ENCODE data around the gene KANK4. TPM values are rescaled to one million over a fixed set of nuclear protein-coding genes. Genes with fewer than 3 reads are reported as not detected.

KANK4 gene
- polyA plus RNA-seq, 4 donors, result 20.1 to 30.1 (median 22.1) TPM

DNA sequence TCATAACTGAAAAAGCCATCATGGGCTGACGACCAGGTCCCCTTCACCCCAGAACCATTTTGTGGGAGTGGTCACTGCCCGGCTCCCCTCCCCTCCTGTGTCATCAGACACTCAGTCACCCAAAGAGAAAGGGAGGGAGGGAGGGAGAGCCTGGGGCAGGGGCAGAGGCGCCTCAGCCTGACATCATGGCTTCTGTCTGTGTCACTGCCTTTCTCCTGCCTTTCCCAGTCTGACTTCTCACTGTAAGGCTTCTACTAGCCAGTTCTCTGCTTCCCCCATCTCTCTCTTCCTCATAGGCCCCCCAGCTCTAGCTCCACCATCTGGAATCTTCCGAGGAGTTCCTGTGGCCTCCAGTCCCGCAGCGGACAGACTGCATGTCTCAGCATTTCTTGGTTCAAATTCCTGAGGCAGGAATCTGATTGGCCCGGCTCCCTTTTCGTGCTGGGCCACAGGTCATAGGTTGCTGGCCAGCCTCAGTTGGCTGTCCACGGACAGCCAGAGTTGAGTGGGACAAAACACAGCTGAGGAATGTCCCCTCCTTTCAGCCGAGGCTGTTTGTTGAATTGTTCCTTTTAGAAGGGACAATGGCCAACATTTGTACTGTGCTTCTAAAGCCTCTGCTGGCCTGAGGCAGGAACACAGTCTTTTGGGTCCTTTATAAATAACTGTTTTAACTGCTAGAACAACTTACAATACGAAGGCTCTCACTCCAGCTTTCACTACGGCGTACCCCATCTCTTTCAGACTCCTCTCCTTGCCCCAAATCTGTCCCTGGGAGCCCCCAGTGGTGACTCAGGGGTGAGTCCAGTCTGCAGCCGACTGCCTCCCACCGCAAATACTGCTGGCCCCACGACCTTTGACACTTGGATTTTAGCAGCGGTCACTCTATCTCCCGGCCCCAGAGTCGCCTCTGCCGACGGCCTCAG lies 18.7 kb upstream of the KANK4 start:
- no peak for DNase-seq (ENCODE audit: low read depth in 4 of 4, low spot score in 2 of 4)

DNA sequence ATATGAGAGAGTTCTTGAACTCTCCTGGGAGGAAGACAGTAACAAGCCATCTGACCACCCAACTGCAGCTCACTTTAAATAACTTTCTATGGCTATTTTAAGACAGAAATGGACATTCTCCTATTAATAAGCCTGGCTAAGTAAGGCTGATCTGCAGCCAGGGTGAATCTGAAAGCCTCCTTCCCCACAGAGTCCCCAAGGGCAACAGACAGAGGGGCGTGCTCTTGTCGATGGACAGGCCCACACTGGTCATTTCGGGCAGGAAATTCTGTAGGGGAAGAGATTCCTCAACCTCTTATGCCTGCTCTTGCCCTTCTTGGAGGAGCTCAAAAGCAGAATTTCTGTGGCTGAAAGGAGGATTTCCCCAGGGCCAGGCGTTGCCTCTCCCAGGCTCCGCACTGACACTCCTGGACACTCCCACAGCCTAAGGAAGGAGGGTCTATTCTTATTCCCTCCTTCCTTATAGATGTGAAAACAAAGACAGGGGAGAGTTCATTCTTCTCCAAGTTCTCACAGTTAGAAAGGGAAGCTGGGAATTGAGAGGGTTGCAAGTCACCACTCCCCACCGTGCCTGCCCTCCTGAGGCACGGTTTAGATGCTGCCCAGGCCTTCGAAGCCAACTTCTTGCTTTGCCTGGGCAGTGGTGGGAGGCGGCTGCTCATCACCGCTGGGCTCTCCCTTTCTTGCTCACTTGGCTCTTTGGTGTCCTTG lies 17.9 kb upstream of the KANK4 start:
- DNase-seq (ENCODE audit: low read depth in 4 of 4, low spot score in 2 of 4), result no peak

DNA sequence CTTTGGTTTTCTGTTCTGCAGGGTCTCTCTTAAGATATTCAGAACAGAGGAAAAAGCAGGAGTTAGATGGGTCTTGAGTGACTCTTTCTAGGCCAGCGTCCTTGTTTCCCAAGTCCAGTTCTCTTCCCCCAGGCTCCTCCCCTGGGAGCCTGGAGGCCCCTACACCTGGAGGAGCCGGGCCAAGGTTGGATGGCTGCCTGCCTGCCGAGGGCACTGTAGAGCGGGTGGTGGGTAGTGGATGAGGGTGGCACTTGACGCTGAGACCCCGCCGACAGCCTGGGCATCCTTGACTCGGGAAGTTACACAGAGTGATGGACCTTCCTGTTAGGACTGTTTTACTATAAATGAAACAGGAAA lies 17.4 kb upstream of the KANK4 start:
- no peak for DNase-seq (ENCODE audit: low read depth in 4 of 4, low spot score in 2 of 4)

GRCh38 chr1:62335656-62336055 lies 16.4 kb upstream of the KANK4 start:
- no peak for DNase-seq (ENCODE audit: low read depth in 4 of 4, low spot score in 2 of 4)

DNA sequence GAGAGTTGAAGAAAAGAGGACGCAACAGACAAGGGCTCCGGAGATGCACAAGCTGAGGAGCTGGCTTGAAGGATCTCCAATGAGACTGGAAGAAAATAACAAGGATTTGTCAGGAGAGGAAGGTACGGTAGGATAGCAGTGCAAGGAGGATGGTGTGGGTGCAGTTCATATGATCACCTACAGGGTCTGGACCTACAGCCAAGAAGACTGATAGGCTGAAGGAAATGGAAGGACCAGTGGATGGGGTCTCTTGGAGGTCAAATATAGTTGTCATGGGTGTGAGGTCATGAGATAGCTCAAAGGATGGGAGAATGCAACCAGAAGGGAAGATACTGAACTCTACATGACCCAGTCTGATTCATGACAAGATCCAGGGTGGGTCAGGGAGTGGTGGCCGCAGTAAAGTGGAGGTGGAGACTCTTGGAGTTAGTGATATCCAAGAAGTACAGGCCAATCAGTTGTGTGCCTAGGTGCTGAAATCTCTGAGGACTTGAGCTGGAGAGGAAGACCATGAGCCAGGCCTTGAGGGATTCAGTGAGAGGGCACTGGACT lies 15.3 kb upstream of the KANK4 start:
- DNase-seq (ENCODE audit: low read depth in 4 of 4, low spot score in 2 of 4), result no peak

DNA sequence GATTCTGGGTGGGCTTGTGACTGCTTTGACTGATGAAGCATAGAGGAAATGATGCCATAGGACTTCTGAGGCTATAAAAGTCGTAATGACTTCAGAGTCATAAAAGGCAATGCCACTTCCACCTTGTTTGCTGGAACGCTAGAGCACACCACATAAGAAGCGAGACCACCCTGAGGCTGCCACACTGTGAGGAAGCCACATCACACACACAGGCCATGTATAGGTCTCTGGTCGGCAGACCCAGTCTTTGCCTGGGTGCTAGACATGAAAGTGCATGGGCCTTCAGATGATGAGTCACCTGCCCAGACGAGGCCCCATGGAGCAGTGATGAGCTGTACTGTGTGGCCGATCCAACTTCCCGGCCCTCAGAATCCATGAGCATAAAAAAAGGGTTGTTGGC lies 14.2 kb upstream of the KANK4 start:
- no peak for DNase-seq (ENCODE audit: low read depth in 4 of 4, low spot score in 2 of 4)

GRCh38 chr1:62327360-62328055 lies 8.3 kb upstream of the KANK4 start:
- DNase-seq (ENCODE audit: low read depth in 4 of 4, low spot score in 2 of 4), result no peak

GRCh38 chr1:62325681-62326080 lies 6.4 kb upstream of the KANK4 start:
- DNase-seq (ENCODE audit: low read depth in 4 of 4, low spot score in 2 of 4), result no peak

- DNase-seq (ENCODE audit: low read depth in 4 of 4, low spot score in 2 of 4), result no peak
These were observed 5.8 kb upstream of the KANK4 start for GRCh38 chr1:62325081-62325480.

DNA sequence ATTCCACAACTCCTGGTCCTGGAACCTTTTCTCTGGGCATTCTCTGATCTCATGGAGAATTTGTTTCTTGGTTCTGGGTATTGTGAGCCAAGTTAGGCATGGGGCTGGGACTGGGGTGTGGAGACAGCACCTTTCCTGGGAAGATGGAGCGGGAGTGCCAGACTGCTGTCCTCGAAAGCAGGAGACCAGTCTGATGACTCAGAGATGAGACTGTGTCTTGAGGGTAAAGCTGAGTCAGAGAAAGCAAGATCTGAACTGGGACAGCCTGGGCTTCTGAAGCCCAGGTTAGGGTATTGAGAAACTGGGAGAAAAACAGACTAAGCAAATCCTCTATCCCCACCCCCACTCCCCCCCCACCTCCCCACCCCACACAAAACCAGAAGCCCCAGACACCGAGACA lies 2.2 kb upstream of the KANK4 start:
- DNase-seq (ENCODE audit: low read depth in 4 of 4, low spot score in 2 of 4), result no peak

DNA sequence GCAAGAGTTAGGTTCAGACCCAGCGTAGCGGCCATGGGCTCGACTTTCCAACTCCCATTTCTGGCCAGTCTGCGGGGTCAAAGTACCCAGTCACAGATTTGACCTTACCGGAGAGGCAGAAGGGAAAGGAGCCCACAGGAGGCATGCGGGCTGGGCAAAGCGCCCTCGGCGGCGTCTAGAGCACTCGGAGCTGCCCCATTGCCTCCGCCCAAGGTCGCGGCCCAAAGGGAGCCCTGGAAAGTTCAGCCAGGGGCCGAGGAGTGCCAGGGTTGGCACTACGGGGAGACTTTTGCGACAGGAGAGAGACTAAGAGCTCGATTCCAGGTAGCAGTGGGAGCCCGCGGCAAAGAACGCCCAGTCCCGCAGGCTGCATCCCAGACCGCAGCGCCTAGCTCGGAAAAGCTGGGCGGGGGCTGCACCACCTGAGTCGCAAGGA lies 896 bp downstream of the KANK4 start:
- no peak for DNase-seq (ENCODE audit: low read depth in 4 of 4, low spot score in 2 of 4)

- no peak for DNase-seq (ENCODE audit: low read depth in 4 of 4, low spot score in 2 of 4)
These were observed 2.0 kb downstream of the KANK4 start for GRCh38 chr1:62317021-62317768.

DNA sequence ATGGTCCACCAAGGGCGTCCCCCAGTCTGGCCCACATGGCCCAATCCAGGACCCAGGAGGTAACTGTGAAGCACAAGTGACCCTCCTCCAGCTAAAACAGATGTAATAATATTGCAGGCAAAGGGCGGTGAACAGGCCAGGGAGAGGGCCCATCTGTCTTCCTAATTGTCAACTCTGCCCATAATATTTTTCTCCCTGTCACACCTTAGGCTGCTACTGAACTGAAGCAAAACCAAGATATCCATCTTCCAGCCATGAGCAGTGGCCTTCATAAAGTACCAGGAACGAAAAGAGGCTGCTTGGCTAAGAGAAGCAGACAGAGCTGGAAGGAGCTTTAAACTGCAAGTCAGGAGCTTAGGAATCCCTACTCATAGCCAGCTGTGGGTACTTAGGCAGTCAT lies 3.1 kb downstream of the KANK4 start:
- no peak for DNase-seq (ENCODE audit: low read depth in 4 of 4, low spot score in 2 of 4)

DNA sequence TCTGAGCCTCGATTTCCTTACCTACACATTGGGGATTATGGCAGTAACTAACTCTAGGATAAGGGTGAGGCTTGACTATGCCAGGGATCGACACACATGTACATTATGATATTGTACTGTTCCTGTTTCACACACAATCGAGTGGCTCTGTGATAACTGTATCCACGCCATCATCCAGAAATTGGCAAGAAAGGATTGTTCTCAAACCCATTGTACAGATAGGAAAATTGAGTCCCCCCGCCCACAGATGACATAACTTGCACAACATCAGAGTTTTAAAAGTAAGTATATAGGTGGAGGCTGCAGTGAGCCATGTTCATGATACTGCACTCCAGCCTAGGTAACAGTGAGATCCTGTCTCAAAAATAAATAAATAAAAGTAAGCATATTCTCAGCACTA lies 3.8 kb downstream of the KANK4 start:
- no peak for DNase-seq (ENCODE audit: low read depth in 4 of 4, low spot score in 2 of 4)

- no peak for DNase-seq (ENCODE audit: low read depth in 4 of 4, low spot score in 2 of 4)
These were observed 4.5 kb downstream of the KANK4 start for GRCh38 chr1:62314454-62315350.

GRCh38 chr1:62312698-62313097 lies 6.5 kb downstream of the KANK4 start:
- no peak for DNase-seq (ENCODE audit: low read depth in 4 of 4, low spot score in 2 of 4)

DNA sequence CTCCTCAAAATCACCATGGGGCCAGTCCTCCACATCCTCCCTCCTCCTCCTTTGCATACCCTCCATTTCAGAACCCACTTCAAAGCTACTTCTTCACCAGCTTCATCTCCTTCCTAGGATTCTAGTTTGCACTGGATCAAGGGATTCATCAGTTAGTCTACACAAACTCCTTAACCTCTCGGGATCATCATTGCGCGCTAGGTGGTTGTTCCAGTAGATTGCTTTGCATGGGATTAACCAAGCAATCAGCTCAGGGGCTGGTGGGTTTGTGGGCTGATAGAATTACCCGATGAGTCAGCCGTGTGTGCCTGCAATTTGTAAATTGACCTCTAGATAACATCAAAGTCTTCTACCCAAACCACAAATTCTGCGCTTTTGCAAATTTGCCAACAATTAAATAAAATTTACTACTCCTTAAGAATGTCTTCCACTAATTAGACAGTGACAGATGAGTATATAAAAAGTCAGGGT lies 7.7 kb downstream of the KANK4 start:
- no peak for DNase-seq (ENCODE audit: low read depth in 4 of 4, low spot score in 2 of 4)

- DNase-seq (ENCODE audit: low read depth in 4 of 4, low spot score in 2 of 4), result no peak
These were observed 9.3 kb downstream of the KANK4 start for GRCh38 chr1:62309906-62310305.

DNA sequence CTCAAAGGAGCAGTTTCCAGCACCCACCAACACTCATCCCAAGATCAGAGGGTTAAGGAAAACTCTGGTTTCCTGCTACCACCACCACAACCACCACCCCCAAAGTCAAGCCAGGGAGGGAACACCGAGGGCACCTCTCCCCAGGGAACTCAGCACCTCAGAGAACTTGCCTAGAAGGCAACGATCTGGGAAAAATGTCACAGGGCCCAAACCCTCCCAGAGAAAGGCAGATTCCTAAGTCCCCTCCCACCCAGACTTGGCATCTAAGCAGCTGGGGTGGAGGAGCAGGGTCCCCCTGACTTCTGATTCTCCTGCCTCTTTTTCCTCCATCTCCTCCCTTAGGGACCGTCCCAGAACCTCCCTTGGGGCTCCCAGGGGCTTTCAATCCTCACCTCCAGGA lies 10.6 kb downstream of the KANK4 start:
- DNase-seq (ENCODE audit: low read depth in 4 of 4, low spot score in 2 of 4), result no peak
